Mesenchymal stem cell (in vitro differentiated cells and primary cell): Measurements from ENCODE around the gene BCKDK.
A peak's percentile ranks its signal among the peaks of the same experiment; 100 is the strongest.

Experiments used
- DNase-seq: peaks from one replicate; pipeline ENCODE4 v3.0.0-alpha.2; 2013
- H2AFZ ChIP-seq: one replicate; pipeline ENCODE4 v1.6.1; 2013; ENCODE audit warnings: low read depth, mild to moderate bottlenecking, control low read depth, inconsistent platforms, low read length, moderate library complexity
- H2AK5ac ChIP-seq: 2 replicates; pipeline ENCODE4 v1.6.1; 2013; ENCODE audit warnings: low read length, moderate library complexity, mild to moderate bottlenecking, inconsistent platforms; ENCODE audit not compliant: severe bottlenecking
- H2BK120ac ChIP-seq: one replicate; pipeline ENCODE4 v1.6.1; 2013; ENCODE audit warnings: low read depth, mild to moderate bottlenecking, inconsistent platforms, low read length, moderate library complexity
- H2BK12ac ChIP-seq, 2 experiments: one replicate each; pipeline ENCODE4 v1.6.1; 2013; ENCODE audit warnings: inconsistent platforms in 2 of 2, low read length in 2 of 2, mild to moderate bottlenecking in 2 of 2, moderate library complexity in 2 of 2, control low read depth in 1 of 2
- H2BK15ac ChIP-seq: one replicate; pipeline ENCODE4 v1.6.1; 2013; ENCODE audit warnings: mild to moderate bottlenecking, low read depth, inconsistent platforms; ENCODE audit not compliant: poor library complexity, severe bottlenecking
- H2BK5ac ChIP-seq: 2 replicates; pipeline ENCODE4 v1.6.1; 2013; ENCODE audit warnings: low read depth, mild to moderate bottlenecking, low read length, control low read depth, inconsistent platforms; ENCODE audit not compliant: poor library complexity, severe bottlenecking
- H3K14ac ChIP-seq, 2 experiments: one replicate each; pipeline ENCODE4 v1.6.1; 2013; ENCODE audit warnings: inconsistent platforms in 2 of 2, low read length in 2 of 2, control low read depth in 1 of 2, mild to moderate bottlenecking in 1 of 2, moderate library complexity in 1 of 2
- H3K18ac ChIP-seq, 2 experiments: one replicate each; pipeline ENCODE4 v1.6.1; 2013; ENCODE audit warnings: inconsistent platforms in 2 of 2, low read length in 2 of 2, control low read depth in 1 of 2, low read depth in 1 of 2, mild to moderate bottlenecking in 1 of 2
- H3K23ac ChIP-seq, 2 experiments: one replicate each; pipeline ENCODE4 v1.6.1; 2013; ENCODE audit warnings: inconsistent platforms in 2 of 2, low read length in 2 of 2, mild to moderate bottlenecking in 2 of 2, moderate library complexity in 2 of 2, control low read depth in 1 of 2
- H3K27ac ChIP-seq: 2 replicates; pipeline ENCODE4 v1.5.1; 2013; ENCODE audit warnings: mild to moderate bottlenecking, moderate library complexity, low read length, control low read depth, inconsistent platforms; ENCODE audit not compliant: poor library complexity, severe bottlenecking
- H3K27me3 ChIP-seq, 2 experiments: 2 replicates each; pipeline versions ENCODE4 v1.6.1 to v1.7.0; 2013; ENCODE audit warnings: low read length in 2 of 2, mild to moderate bottlenecking in 2 of 2, moderate library complexity in 2 of 2, control low read depth in 1 of 2, inconsistent platforms in 1 of 2; ENCODE audit not compliant: control insufficient read depth in 1 of 2, insufficient read depth in 1 of 2
- H3K36me3 ChIP-seq, 2 experiments: 2 replicates each; pipeline versions ENCODE4 v1.6.1 to v1.7.0; 2013; ENCODE audit warnings: low read length in 2 of 2, control low read depth in 1 of 2, inconsistent platforms in 1 of 2, low read depth in 1 of 2, mild to moderate bottlenecking in 1 of 2; ENCODE audit not compliant: insufficient read depth in 2 of 2, control insufficient read depth in 1 of 2
- H3K4ac ChIP-seq, 2 experiments: one replicate each; pipeline ENCODE4 v1.6.1; 2013; ENCODE audit warnings: inconsistent platforms in 2 of 2, low read length in 2 of 2, mild to moderate bottlenecking in 2 of 2, moderate library complexity in 2 of 2, control low read depth in 1 of 2, low read depth in 1 of 2
- H3K4me1 ChIP-seq: 2 replicates; pipeline ENCODE4 v1.6.1; 2013; ENCODE audit warnings: low read depth, low read length, control low read depth; ENCODE audit not compliant: control insufficient read depth, insufficient read depth
- H3K4me2 ChIP-seq: 2 replicates; pipeline ENCODE4 v1.6.1; 2013; ENCODE audit warnings: low read length, mild to moderate bottlenecking, inconsistent platforms; ENCODE audit not compliant: poor library complexity, severe bottlenecking
- H3K4me3 ChIP-seq, 2 experiments: 2 replicates each; pipeline versions ENCODE4 v1.5.1 to v1.7.0; 2013; ENCODE audit warnings: low read length in 2 of 2, mild to moderate bottlenecking in 2 of 2, control low read depth in 1 of 2, low read depth in 1 of 2; ENCODE audit not compliant: insufficient read depth in 1 of 2
- H3K79me1 ChIP-seq: replicated peaks from 2 replicates; pipeline ENCODE4 v1.6.1; 2013; ENCODE audit warnings: mild to moderate bottlenecking, control low read depth, low read length, inconsistent platforms; ENCODE audit not compliant: poor library complexity, severe bottlenecking
- H3K9ac ChIP-seq: 2 replicates; pipeline ENCODE4 v1.7.0; 2013; ENCODE audit warnings: mild to moderate bottlenecking, low read length, moderate library complexity
- H3K9me3 ChIP-seq: 2 replicates; pipeline ENCODE4 v1.7.0; 2013; ENCODE audit warnings: mild to moderate bottlenecking, low read length; ENCODE audit not compliant: control insufficient read depth
- H4K8ac ChIP-seq: one replicate; pipeline ENCODE4 v1.6.1; 2013; ENCODE audit warnings: inconsistent platforms, mild to moderate bottlenecking, low read length, moderate library complexity
- H4K91ac ChIP-seq: one replicate; pipeline ENCODE4 v1.6.1; 2013; ENCODE audit warnings: mild to moderate bottlenecking, low read length, inconsistent platforms
- WGBS: methylation state at CpG from one replicate; pipeline ENCODE4 v1.1.7; 2013; ENCODE audit warnings: mixed read lengths; 5-methylcytosine and 5-hydroxymethylcytosine counted together

BCKDK gene

DNA sequence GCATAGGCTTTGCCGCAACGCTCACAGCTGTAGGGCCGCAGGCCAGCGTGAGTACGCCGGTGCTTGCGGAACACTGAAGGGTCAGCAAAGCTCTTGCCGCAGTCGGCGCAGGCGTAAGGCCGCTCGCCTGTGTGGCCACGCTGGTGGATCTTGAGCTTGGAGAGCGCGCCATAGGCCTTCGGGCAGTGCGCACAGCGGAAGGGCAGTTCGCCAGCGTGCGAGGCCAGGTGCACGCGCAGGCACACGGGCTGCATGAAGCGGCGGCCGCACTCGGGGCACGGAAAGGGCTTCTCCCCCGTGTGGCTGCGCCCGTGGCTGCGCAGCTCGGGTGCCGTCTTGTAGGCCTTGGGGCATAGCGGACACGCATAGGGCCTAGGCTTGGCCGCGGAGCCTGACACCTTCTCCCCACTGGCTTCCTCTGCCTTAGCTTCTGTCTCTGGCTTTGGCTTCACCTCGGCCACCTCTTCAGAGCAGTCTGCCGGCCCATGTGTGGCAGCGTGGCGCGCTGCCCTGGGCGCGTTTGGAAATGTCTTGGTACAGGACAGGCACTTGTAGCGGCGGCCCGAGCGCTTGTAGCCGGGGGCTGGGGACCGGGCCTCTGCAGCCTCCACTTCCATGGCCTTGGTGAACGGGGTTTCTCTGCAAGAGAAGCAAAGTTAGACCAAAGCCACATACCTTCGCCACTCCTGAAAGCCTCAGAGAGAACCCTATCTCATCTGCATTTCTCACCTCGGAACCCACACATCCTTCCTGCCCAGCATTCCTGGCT lies 44.2 kb upstream of the BCKDK start:
- Histone ChIP-seq H3K4me3 (peak overlapping the region in 1 of 2 experiments; percentile 29), H2BK5ac (no peak overlapping the region), H2AK5ac (peak overlapping the region; percentile 66), H3K4me2 (no peak overlapping the region), H3K4ac (peak overlapping the region; percentile 27 to 78), H2BK12ac (peak overlapping the region; percentile 40 to 61), H3K18ac (peak overlapping the region in 1 of 2 experiments; percentile 16), H2AFZ (no peak overlapping the region), H2BK120ac (no peak overlapping the region), H4K8ac (peak overlapping the region; percentile 20), H3K23ac (no peak overlapping the region), H3K14ac (peak overlapping the region in 1 of 2 experiments; percentile 12), H3K27me3 (no peaks in the 10 kb centered on the region), H2BK15ac (peak overlapping the region; percentile 17), H3K36me3 (peaks cover 37 to 40% of the 10 kb centered on the region in 2 experiments), H3K9ac (peak overlapping the region; percentile 77), H4K91ac (peak overlapping the region; percentile 52), H3K79me1 (peaks cover 39% of the 10 kb centered on the region), H3K27ac (peak overlapping the region; percentile 90), H3K9me3 (no peaks in the 10 kb centered on the region), H3K4me1 (peaks cover 26% of the 10 kb centered on the region)
- DNase-seq, result no peak
- WGBS, result 98% methylated on average over 56 of the region's 56 CpGs

DNA sequence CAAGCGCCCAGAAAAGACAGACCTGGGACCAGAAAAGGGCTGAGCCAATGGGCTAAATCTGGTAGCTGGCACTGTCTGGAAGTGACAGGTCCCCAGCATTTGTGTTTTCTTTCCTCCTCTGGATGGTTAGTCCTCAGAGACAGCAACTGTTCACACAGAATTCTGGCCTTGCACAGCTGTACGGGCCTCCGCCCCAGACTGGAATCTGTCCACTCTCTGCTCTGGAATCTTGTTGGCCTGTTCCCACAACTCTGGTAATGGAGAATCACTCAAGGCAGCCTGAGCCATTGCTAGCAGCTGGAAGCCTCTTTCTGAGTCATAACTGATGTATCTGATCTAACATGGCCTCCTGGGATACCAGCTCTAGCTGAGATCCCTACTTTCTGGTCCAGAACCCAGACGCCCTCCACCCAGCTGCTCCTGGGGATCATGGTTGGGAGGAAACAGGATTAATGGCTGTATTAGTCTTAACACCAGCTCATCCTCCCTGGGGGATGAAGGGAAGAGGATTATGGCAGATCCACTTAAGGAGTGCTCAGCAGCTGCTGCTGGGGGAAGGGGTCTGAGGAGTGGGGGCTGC lies 43.2 kb upstream of the BCKDK start:
- H3K27ac ChIP-seq, result peak overlapping the region; percentile 90
- peak overlapping the region; percentile 88 to 89 for H3K18ac ChIP-seq
- 30% methylated on average over 4 of the region's 4 CpGs for WGBS
- H2BK5ac ChIP-seq, result peak overlapping the region; percentile 47
- H3K9me3 ChIP-seq, result no peaks in the 10 kb centered on the region
- no peaks in the 10 kb centered on the region for H3K27me3 ChIP-seq
- DNase-seq, result peak; percentile 93
- peak overlapping the region; percentile 74 for H2BK15ac ChIP-seq
- H3K4me2 ChIP-seq, result no peak overlapping the region
- H3K79me1 ChIP-seq, result peaks cover 39% of the 10 kb centered on the region
- H2BK12ac ChIP-seq, result peak overlapping the region; percentile 61 to 86
- H4K8ac ChIP-seq, result peak overlapping the region; percentile 95
- no peak overlapping the region for H2AFZ ChIP-seq
- peaks cover 28% of the 10 kb centered on the region for H3K4me1 ChIP-seq
- H4K91ac ChIP-seq, result peak overlapping the region; percentile 96
- peak overlapping the region in 1 of 2 experiments; percentile 29 for H3K4me3 ChIP-seq
- peak overlapping the region; percentile 83 to 98 for H3K4ac ChIP-seq
- peak overlapping the region; percentile 77 for H2AK5ac ChIP-seq
- peak overlapping the region; percentile 77 for H3K9ac ChIP-seq
- H3K36me3 ChIP-seq, result peaks cover 33 to 40% of the 10 kb centered on the region in 2 experiments
- H2BK120ac ChIP-seq, result peak overlapping the region; percentile 75
- H3K23ac ChIP-seq, result no peak overlapping the region
- peak overlapping the region in 1 of 2 experiments; percentile 37 for H3K14ac ChIP-seq

DNA sequence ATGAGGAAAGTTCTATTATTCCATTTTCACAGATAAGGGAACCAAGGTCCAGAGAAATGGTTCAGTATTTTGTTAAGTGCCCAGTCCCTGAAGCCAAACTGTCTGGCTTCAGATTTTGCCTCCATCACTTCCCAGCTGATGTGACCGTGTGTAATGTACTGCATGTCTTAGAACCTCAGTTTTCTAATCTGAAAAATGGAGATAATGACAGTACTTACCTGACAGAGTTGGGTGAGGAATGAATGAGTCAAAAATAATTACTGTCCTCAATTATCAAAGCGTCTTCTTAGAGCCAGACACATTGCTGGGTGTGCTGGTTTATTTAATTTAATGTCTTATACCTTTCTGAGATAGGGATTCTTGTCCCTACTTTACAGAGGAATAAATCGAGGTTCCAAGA lies 40.8 kb upstream of the BCKDK start:
- Histone ChIP-seq H3K9ac (no peak overlapping the region), H3K4me2 (no peak overlapping the region), H3K4me3 (no peak overlapping the region), H4K91ac (no peak overlapping the region), H3K27ac (no peak overlapping the region), H3K23ac (no peak overlapping the region), H4K8ac (no peak overlapping the region), H3K27me3 (no peaks in the 10 kb centered on the region), H2BK120ac (no peak overlapping the region), H3K18ac (no peak overlapping the region), H2AFZ (no peak overlapping the region), H3K79me1 (peaks cover 18% of the 10 kb centered on the region), H3K36me3 (peaks cover 12 to 18% of the 10 kb centered on the region in 2 experiments), H2BK12ac (no peak overlapping the region), H3K9me3 (no peaks in the 10 kb centered on the region), H2BK5ac (no peak overlapping the region), H2AK5ac (no peak overlapping the region), H3K14ac (no peak overlapping the region), H3K4me1 (peaks cover 30% of the 10 kb centered on the region), H3K4ac (no peak overlapping the region), H2BK15ac (no peak overlapping the region)
- WGBS, result 98% methylated on average over 3 of the region's 3 CpGs
- DNase-seq, result no peak

DNA sequence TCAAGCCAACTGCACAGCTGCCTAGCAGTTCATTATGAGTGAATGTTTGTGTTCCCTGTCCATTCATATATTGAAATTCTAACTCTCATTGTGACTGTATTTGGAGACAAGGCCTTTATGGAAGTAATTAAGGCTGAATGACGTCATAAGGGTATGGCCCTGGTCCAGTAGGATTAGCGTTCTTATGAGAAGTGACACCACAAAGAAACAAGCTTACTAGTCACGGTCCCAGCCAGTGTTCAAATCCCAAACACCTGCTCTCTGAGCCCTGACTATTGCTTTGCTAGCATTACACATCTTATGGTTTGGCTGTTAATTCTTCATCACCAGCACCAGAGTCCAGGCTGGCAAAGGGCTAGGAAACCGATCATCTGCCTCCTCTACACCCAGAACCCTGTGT lies 36.3 kb upstream of the BCKDK start:
- Histone ChIP-seq H2BK12ac (no peak overlapping the region), H2BK5ac (no peak overlapping the region), H2AK5ac (peak overlapping the region; percentile 20), H3K18ac (no peak overlapping the region), H3K14ac (no peak overlapping the region), H3K4me1 (peaks cover 13% of the 10 kb centered on the region), H3K4ac (peak overlapping the region in 1 of 2 experiments; percentile 0), H2BK15ac (no peak overlapping the region), H3K9me3 (no peaks in the 10 kb centered on the region), H3K27ac (peak overlapping the region; percentile 68), H3K4me2 (peak overlapping the region; percentile 81), H3K4me3 (peak overlapping the region in 1 of 2 experiments; percentile 87), H4K8ac (no peak overlapping the region), H4K91ac (no peak overlapping the region), H3K79me1 (peaks cover 16% of the 10 kb centered on the region), H3K27me3 (no peaks in the 10 kb centered on the region), H2AFZ (no peak overlapping the region), H3K23ac (peak overlapping the region in 1 of 2 experiments; percentile 64), H3K9ac (peak overlapping the region; percentile 94), H2BK120ac (no peak overlapping the region), H3K36me3 (peaks cover 10 to 11% of the 10 kb centered on the region in 2 experiments)
- DNase-seq, result peak; percentile 58
- 60% methylated on average over 4 of the region's 4 CpGs for WGBS
